ENCODE results near the gene CATSPER1. TPM values are rescaled to one million over a fixed set of nuclear protein-coding genes. Genes with fewer than 3 reads are reported as not detected.
A peak's percentile ranks its signal among the peaks of the same experiment; 100 is the strongest.

Gene CATSPER1
- total RNA-seq, 1 donor from 2014 or later, result not detected

GRCh38 chr11:66062408-66062807, 36.1 kb upstream of the CATSPER1 start:
- H3K4me1 Mint-ChIP-seq (ENCODE audit: unreplicated experiment), result no peaks in the 10 kb centered on the region
- H3K27ac Mint-ChIP-seq (ENCODE audit: unreplicated experiment), result no peak overlapping the region
- no peak overlapping the region for H3K4me3 Mint-ChIP-seq (ENCODE audit: unreplicated experiment)
- peaks cover 72% of the 10 kb centered on the region for H3K36me3 Mint-ChIP-seq (ENCODE audit: low read depth, unreplicated experiment)
- DNase-seq (ENCODE audit: low spot score), result no peak
- peaks cover 3% of the 10 kb centered on the region for H3K27me3 Mint-ChIP-seq (ENCODE audit: unreplicated experiment)
- no peak for TF ChIP-seq CTCF (IDR thresholded peaks at IDR 0.05; ENCODE audit: unreplicated experiment)
- H3K9me3 Mint-ChIP-seq (ENCODE audit: unreplicated experiment), result no peaks in the 10 kb centered on the region

- no peak for TF ChIP-seq CTCF (IDR thresholded peaks at IDR 0.05; ENCODE audit: unreplicated experiment)
- no peak for DNase-seq (ENCODE audit: low spot score)
- peaks cover 1% of the 10 kb centered on the region for H3K27me3 Mint-ChIP-seq (ENCODE audit: unreplicated experiment)
- H3K27ac Mint-ChIP-seq (ENCODE audit: unreplicated experiment), result peak overlapping the region; percentile 32
- H3K36me3 Mint-ChIP-seq (ENCODE audit: low read depth, unreplicated experiment), result peaks cover 72% of the 10 kb centered on the region
- no peaks in the 10 kb centered on the region for H3K9me3 Mint-ChIP-seq (ENCODE audit: unreplicated experiment)
- H3K4me1 Mint-ChIP-seq (ENCODE audit: unreplicated experiment), result peaks cover 4% of the 10 kb centered on the region
- H3K4me3 Mint-ChIP-seq (ENCODE audit: unreplicated experiment), result peak overlapping the region; percentile 32
These were observed 35.0 kb upstream of the CATSPER1 start for GRCh38 chr11:66061268-66061667.

DNA sequence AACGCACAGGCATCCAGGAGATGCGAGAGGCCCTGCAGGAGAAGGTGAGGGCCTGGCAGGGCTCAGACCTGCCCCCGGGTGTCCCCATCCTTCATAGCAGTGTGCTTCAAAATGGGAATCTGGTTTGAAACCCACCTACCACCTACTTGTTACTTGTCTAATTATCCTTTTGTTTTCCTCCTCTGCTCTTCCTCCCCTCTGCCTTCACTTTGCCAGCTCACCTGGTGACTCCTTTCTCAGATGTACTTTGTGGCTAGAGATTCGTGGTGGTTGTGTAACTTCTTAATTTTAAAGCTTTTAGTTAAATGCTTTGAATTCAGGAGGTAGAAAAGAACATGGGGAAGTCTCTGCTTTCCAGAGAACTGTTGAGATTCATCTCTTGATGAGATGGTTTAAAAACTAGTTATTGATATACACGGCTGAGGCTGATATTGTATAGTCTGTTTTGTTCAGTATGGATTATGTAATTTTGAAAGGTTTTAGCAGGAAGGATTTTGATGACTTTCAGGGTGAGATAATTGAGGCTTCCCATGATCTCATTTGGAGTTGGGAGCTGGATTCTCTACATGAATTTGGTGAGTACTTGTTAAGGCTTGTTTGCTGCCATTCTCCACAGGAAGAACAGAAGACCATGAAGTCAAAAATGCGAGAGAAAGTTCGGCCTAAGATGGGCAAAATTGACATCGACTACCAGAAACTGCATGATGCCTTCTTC, 33.8 kb upstream of the CATSPER1 start:
- Mint-ChIP-seq H3K36me3 (ENCODE audit: low read depth, unreplicated experiment) (peaks cover 69% of the 10 kb centered on the region), H3K27me3 (ENCODE audit: unreplicated experiment) (peaks cover 1% of the 10 kb centered on the region), H3K27ac (ENCODE audit: unreplicated experiment) (no peak overlapping the region), H3K4me1 (ENCODE audit: unreplicated experiment) (peaks cover 4% of the 10 kb centered on the region), H3K9me3 (ENCODE audit: unreplicated experiment) (no peaks in the 10 kb centered on the region), H3K4me3 (ENCODE audit: unreplicated experiment) (peak overlapping the region; percentile 1)
- TF ChIP-seq CTCF (IDR thresholded peaks at IDR 0.05; ENCODE audit: unreplicated experiment), result no peak
- DNase-seq (ENCODE audit: low spot score), result no peak

DNA sequence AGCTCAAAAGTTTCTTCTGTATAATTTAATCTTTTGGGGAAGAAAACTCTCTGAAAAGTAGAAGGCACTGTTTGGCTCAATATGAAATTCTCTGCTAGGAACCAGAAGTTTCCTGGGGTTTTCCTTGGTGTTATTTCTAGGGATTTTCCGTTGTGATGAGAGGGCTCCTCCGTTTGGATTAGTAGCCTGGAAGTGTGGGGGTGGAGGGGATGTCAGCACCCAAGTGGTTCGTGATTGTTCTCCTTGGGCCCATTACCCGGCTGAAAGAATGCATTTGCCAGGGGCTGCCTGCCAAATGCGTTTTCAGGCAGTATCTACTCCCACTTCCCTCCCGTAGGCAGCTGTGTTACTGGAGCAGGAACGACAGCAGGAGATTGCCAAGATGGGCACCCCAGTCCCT, 30.2 kb upstream of the CATSPER1 start:
- H3K27me3 Mint-ChIP-seq (ENCODE audit: unreplicated experiment), result peaks cover 8% of the 10 kb centered on the region
- no peak for TF ChIP-seq CTCF (IDR thresholded peaks at IDR 0.05; ENCODE audit: unreplicated experiment)
- no peak overlapping the region for H3K27ac Mint-ChIP-seq (ENCODE audit: unreplicated experiment)
- peaks cover 60% of the 10 kb centered on the region for H3K36me3 Mint-ChIP-seq (ENCODE audit: low read depth, unreplicated experiment)
- H3K4me1 Mint-ChIP-seq (ENCODE audit: unreplicated experiment), result peaks cover 16% of the 10 kb centered on the region
- H3K4me3 Mint-ChIP-seq (ENCODE audit: unreplicated experiment), result peak overlapping the region; percentile 47
- DNase-seq (ENCODE audit: low spot score), result no peak
- no peaks in the 10 kb centered on the region for H3K9me3 Mint-ChIP-seq (ENCODE audit: unreplicated experiment)

DNA sequence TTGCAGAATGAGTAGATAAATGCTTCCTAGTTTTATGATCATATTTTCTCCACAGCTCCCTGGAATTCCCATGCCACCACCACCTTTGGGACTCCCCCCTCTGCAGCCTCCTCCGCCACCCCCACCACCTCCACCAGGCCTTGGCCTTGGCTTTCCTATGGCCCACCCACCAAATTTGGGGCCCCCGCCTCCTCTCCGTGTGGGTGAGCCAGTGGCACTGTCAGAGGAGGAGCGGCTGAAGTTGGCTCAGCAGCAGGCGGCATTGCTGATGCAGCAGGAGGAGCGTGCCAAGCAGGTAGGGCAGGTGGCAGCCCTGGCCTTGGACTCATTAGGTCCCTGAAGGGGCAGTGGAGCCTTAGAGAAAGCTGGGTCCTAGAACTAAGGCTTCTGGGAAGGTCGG, 28.7 kb upstream of the CATSPER1 start:
- no peak overlapping the region for H3K27ac Mint-ChIP-seq (ENCODE audit: unreplicated experiment)
- H3K36me3 Mint-ChIP-seq (ENCODE audit: low read depth, unreplicated experiment), result peaks cover 51% of the 10 kb centered on the region
- peaks cover 13% of the 10 kb centered on the region for H3K27me3 Mint-ChIP-seq (ENCODE audit: unreplicated experiment)
- DNase-seq (ENCODE audit: low spot score), result no peak
- H3K4me1 Mint-ChIP-seq (ENCODE audit: unreplicated experiment), result peaks cover 23% of the 10 kb centered on the region
- no peaks in the 10 kb centered on the region for H3K9me3 Mint-ChIP-seq (ENCODE audit: unreplicated experiment)
- no peak overlapping the region for H3K4me3 Mint-ChIP-seq (ENCODE audit: unreplicated experiment)
- no peak for TF ChIP-seq CTCF (IDR thresholded peaks at IDR 0.05; ENCODE audit: unreplicated experiment)
